ENCODE measurements around the gene FBXL13.
"Not testable (repeated sequence)": the region's sequence is repeated elsewhere in the genome, so short reads cannot be mapped to it uniquely, and the experiment has no call there.

The FBXL13 gene

DNA sequence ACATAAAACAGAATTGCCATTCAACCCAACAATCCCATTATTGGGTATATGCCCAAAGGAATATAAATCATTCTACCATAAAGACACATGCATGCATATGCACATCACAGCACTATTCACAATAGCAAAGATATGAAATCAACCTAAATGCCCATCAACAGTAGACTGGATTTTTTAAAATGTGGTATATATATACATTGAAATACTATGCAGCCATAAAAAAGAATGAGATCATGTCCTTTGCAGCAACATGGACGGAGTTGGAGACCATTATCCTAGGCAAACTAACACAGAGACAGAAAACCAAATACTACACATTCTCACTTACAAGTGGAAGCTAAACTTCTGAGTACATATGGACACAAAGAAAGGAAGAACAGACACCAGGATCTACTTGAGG lies 51.0 kb downstream of the FBXL13 start:
- not testable (repeated sequence) for DNase-seq (ENCODE audit: low spot score)

DNA sequence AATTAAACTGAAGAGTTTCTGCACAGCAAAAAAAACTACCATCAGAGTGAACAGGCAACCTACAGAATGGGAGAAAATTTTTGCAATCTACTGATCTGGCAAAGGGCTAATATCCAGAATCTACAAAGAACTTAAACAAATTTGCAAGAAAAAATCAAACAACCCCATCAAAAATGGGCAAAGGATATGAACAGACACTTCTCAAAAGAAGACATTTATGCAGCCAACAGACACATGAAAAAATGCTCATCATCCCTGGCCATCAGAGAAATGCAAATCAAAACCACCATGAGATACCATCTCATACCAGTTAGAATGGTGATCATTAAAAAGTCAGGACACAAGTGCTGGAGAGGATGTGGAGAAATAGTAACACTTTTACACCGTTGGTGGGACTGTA lies 53.1 kb downstream of the FBXL13 start:
- not testable (repeated sequence) for DNase-seq (ENCODE audit: low spot score)

DNA sequence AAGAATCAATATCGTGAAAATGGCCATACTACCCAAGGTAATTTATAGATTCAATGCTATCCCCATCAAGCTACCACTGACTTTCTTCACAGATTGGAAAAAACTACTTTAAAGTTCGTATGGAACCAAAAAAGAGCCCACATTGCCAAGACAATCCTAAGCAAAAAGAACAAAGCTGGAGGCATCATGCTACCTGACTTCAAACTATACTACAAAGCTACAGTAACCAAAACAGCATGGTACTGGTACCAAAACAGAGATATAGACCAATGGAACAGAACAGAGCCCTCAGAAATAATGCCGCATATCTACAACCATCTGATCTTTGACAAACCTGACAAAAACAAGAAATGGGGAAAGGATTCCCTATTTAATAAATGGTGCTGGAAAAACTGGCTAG lies 53.7 kb downstream of the FBXL13 start:
- not testable (repeated sequence) for DNase-seq (ENCODE audit: low spot score)

DNA sequence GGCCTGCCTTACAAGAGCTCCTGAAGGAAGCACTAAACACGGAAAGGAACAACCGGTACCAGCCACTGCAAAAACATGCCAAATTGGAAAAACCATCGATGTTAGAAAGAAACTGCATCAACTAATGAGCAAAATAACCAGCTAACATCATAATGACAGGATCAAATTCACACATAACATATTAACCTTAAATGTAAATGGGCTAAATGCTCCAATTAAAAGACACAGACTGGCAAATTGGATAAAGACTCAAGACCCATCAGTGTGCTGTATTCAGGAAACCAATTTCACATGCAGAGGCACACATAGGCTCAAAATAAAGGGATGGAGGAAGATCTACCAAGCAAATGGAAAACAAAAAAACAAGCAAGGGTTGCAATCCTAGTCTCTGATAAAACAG lies 56.3 kb downstream of the FBXL13 start:
- DNase-seq (ENCODE audit: low spot score): not testable (repeated sequence)

DNA sequence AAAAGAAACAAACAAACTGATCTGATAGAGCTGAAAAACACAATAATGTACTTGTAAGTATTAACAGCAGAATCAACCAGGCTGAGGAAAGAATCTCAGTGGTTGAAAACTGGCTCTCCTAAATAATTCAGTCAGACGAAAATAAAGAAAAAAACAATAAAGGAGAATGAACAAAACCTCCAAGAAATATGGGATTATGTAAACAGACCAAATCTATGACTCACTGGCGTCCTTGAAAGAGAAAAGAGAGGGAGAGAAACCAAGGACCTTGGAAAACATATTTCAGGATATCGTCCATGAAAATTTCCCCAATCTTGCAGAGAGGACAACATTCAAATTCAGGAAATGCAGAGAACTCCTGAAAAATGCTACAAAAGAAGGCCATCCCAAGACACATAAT lies 62.9 kb downstream of the FBXL13 start:
- DNase-seq (ENCODE audit: low spot score): no peak

DNA sequence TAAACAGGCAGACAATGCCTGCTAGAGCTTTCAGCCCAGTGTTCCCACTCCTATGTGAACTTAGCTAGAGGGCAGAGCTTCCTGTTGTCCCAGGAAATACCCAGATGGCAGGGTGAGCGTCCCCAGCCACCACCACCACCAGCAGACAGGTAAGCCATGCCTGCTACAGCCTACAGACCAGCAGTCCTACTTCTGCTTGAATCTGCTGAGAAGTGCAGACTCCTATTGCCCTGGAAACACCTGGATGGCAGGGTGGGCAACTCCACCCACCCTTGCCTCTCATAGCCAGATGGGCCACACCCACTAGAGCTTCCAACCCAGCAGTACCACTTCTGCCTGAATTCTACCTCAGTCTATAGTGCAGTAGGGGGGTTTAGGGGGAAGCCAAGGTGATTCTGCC lies 64.4 kb downstream of the FBXL13 start:
- DNase-seq (ENCODE audit: low spot score): no peak

DNA sequence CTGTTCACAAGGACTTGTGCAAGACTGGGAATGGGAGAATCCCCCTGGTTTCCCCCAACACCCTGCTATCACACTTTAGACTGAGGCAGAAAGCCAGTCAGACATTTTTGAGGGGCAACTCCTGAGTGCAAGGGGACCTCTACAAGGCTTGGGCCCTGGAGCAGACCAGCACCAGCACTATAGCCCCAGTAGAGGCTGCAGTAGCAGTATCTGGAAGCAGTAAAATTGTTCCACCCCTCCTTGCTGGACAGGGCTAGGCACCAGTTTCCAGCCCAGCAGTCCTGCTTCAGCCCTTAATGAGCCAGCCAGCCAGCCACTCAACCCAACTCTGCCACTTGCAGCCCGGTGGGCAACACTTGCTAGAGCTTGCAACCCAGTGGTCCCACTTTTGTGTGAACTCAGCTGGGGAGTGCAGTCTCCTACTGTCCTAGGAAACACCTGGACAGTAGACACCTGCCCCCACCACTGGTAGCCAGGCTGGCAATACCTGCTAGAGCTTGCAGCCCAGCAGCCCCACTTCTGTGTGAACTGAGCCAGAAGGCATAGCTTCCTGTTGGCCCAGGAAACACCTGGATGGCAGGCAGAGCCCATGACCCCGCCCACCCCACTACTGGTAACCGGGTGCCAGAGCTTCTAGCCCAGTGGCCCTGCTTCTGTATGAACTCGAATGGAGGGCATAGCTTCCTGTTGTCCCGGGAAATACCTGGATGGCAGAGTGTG lies 65.0 kb downstream of the FBXL13 start:
- DNase-seq (ENCODE audit: low spot score): no peak

DNA sequence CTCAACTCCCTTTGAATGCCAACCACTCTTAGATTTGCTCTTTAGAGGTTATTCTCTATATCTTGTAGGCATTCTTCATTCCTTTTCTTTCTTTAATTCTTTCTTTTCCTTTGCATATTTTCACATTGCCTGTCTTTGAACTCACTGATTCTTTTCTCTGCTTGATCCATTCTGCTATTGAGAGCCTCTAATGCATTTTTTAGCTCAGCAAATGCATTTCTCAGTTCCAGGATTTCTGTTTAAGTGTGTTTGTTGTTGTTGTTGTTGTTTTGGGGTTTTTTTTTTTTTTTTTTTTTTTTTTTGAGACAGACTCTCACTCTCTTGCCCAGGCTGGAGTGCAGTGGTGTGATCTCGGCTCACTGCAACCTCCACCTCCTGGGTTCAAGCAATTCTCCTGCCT lies 71.6 kb downstream of the FBXL13 start:
- DNase-seq (ENCODE audit: low spot score): no peak

DNA sequence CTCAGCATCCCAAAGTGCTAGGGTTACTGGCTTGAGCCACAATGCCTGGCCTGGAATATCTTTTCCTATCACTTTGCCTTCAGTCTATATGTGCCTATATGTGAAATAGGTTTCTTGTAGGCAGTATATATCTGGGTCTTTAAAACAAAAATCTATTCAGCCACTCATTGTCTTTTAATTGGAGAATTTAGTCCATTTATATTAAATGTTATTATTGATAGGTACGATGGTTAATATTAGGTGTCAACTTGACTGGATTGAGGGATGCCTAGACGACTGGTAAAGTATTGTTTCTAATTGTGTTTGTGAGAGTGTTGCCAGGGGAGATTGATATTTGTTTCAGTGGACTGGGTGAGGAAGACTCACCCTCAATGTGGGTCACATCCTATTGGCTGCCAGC lies 73.4 kb downstream of the FBXL13 start:
- DNase-seq (ENCODE audit: low spot score): no peak

DNA sequence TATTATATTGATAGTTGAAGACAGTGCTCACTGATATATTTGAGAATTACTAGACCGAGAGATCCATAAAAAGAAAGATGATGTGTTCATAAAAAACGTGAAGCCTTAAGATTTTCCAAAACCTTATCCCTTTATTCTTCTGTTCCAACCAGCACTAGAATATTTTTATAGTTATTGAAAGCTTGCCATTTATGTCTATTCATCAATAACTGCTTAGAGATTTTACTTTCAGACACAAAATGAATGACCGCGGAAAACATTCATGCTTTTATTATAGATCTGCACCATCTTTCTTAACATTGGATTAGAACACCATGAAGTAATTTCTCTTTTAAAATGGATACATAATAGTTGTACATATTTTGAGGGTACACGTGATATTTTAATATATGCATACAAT lies 77.6 kb downstream of the FBXL13 start:
- no peak for DNase-seq (ENCODE audit: low spot score)

DNA sequence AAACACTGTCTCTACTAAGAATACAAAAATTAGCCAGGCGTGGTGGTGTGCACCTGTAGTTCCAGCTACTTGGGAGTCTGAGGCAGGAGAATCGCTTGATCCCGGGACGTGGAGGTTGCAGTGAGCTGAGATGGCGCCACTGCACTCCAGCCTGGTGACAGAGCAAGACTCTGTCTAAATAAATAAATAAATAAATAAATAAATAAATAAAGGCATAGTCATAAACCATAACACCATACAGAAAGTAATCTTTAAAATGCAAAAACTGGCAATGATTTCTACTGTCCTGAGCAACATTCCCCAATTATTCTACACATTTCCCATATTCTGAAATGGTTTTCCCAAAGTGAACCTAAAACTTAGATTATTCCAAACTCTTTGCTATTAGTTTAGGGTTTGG lies 79.0 kb downstream of the FBXL13 start:
- DNase-seq (ENCODE audit: low spot score): not testable (repeated sequence)

DNA sequence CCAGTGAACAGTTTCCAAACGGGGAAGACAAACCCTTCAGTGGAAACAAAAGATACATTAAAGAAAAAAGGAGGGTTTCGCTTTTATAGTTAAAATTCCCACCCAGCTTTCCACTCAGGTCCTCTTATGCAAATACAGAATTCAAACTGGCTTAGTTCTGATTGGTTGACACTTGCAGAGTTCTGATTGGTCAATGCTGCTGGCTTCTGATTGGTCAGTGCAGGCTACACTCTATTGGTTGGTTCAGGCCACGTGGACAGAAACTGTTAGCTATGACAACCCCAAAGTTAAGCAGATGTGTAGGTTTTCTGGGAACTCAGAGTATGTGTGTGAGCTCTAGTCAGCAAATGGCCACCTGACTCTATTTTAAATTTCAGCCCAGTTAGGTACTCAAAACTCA lies 80.0 kb downstream of the FBXL13 start:
- no peak for DNase-seq (ENCODE audit: low spot score)

DNA sequence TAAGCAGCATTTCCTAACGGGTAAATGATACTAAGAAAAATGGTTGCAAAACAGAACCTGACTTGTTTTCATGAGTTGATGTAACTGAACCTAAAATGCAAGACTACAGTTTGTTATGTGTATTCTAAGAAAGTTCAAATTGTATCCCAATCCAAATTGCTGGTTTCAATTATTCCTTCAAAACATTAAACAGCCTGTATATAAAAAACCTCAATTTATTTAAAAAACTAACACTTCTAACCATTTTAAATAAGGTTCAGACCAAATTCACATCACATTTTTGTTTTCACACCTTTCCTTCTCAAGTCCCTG lies 80.9 kb downstream of the FBXL13 start:
- DNase-seq (ENCODE audit: low spot score): no peak

DNA sequence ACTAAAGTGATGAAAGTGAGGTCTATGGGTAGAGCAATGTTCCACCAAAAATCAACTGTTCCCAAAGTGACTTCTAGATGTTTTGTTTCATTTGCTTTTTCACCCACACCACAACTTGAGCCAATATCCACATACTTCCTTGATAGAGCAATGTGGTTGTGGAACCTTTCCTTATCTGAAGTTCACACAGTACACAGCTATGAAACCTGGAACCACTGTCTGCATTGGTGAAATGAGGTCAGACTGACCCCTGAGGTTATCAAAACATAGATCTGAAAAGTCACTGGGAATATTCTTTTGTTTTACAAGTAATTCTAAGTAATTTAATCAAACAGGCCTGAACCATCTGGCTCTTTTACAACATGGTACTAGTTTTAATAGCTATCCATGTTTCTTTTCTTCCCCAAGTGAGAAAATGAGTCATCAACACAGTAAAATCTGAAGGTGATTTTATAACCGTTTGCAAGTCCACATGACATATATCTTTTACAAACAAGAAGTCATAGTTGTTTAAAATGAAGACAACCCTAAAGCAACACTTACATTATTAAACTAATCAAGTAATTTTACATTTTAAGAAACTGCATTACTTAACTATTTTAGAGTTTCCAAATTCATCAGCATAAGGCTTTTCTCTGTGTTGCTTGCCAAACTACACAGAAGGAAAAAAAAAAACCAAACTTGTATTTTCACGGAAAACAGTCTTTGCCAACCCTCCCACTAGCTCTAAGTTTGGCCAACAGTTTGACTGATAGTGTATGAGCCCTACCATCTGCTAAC lies 81.5 kb downstream of the FBXL13 start:
- DNase-seq (ENCODE audit: low spot score): peak; percentile 60

DNA sequence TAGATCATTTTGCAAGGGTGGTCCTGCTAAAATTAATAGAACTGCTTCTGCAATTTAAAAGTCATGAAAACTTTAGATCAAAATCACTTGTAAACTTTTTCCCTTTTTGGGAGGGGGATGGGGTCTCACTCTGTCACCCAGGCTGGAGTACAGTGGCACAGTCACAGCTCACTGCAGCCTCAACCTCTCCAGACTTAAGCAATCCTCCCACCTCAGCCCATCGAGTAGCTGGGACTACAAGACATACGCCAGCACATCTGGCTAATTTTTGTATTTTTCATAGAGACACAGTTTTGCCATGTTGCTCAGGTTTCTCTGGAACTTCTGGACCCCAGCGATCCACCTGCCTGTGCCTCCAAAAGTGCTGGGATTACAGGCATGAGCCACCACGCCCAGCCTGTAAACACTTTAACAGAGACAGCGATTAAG lies 82.1 kb downstream of the FBXL13 start:
- no peak for DNase-seq (ENCODE audit: low spot score)

DNA sequence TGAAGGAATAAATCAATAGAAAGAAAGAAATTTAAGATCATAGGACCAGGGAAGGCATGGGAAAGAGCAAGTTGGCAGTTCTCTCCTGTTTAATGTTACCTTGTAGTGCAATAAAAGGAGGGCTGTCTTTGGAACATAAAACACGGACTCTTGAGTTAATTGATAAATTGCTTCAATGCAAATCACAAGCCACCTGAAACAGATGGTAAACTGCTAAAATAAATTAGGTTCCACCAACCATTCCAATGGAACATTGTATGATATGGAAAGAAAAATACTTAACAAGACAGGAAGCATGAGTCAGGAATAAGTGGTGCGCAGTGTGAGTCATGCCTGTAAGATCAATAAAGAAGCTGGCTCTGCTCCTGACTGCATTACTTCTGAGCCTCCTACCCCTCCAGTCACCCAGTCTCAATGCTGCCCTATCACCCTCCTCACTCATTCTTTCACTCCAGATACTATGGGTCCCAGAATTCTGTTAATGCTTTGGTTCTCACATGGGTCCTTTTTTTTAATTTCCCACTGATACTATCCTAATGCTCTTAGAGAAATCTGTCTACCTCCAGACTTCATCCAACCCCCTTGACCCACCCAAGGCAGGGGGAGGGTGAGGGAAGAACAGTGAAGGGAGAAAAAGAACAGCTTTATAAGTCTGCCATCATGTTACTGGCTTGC lies 82.9 kb downstream of the FBXL13 start:
- peak; percentile 21 for DNase-seq (ENCODE audit: low spot score)

DNA sequence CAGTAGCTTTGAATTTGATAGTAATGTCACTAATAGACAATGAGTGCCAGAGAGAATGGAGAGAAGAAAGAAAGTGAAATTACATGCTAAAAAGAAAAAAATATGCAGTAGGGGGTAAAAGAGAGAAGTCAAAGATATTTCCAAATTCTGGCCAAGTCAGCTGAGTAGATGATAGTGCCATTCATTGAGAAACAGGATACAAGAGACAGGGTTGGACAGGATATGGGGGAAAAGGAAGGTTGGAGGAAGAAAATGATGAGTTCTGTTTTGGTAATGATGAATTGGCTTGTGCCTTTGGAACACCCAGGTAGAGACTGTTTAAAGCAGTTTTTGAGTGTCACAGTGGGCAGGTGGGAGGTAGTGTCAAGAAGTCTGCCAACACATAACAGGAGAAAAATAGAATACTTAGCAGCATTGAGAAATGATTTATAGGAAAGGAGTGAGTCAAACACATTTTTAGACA lies 83.5 kb downstream of the FBXL13 start:
- no peak for DNase-seq (ENCODE audit: low spot score)

DNA sequence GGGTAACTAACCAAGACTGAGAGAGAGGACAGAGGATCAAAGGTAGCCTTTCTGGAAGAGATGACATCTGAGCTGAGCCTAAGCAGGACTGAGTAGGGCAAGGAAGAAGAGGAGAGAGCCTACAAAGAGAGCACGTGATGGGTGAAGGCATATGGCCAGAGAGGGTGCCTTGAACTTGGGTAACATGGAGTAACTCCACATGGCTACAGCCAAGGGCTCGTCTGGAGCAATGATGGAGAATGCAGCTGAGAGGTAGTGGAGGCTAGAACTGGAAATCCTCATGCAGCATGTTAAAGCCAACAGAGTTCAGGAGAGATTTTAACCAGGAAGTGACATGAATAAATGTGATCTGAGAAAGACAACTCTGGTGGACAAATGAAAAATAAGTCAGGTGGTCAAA lies 84.0 kb downstream of the FBXL13 start:
- DNase-seq (ENCODE audit: low spot score): no peak

DNA sequence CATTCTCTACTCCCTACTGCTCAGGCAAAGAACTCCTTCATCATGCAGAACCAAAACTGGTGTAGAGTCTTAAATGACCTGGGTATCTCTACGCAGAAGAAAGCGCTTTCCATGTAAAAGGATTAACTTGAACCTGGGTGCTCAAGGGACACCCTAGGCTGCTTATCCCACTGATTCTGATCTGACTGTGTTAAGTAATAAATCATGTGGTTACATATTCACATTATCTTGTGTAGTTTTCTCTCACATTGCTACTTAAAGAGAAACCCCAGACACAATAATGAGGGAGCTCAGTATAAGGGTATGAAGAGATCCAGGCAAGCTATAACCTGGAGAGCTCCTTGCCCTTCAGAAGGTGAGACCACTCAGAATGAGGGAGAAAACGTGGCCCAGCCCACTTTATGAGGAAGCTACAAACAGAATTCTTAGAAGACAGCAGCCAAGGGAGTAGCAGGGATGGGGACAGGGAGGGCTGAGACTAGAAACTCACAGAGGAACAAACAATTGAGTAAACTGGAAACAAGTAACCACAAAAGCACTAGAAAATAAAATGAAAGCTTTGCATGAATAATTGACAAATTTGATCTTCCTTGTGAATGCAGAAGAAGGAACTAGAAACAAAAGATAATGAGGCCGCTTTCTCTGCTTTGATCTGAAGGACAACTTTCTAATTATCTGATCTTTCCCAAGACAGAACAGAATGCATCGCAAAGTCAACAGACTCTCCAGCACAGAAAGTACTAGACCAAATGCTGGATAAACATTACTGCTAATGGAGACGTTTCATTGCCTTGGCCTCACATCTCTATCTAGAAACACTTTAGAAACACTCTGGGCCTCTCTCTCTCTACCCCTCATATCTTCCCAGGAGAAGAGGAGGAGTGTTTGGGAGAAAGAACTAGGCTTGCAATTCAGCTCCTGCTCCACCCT lies 85.7 kb downstream of the FBXL13 start:
- DNase-seq (ENCODE audit: low spot score): no peak

DNA sequence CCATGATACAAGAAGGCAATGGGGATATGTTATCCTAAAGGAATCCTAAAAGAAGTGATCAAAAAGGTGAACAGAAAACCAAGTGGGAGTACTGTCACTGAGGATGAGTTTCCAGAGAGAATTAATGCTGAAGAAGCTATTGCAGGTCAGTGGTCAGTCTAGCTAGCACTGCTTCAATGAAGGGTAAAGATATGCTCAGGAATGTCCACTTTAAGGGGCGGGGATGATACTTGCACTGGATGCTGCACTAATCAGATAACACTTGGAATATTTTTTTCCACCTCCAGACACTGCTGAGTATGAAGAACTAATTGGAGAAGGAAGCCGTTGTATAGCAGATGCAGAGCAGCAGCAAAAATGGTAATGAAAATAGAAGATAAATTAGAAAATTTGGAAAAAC lies 86.5 kb downstream of the FBXL13 start:
- DNase-seq (ENCODE audit: low spot score): no peak

DNA sequence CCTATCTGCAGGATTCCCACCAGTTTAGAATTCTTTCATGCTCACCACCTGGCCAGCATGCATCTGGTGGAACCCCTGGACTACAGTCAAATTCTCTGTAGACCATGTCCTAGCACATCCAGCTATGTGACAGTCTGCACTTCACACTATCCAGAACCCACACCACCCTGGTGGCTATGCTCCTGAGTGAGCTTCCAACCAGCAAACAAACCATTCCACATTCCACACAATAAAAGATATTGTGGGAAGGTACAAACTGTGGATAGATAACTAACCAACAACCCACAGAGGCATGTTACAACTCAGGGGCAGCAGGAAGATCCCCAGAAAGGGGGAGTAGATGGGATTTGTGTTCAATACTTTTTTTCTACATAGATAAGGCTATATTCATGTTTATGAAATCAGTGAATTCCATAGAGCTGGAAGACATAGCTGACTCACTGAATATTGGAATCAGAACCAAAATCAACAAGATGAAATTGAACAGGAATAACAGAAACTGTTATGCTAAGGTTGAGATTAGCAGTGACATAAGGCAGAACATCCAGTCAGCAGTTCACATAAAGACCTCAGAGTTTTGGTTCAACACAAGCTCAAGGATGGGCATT lies 89.3 kb downstream of the FBXL13 start:
- DNase-seq (ENCODE audit: low spot score): no peak

All from SK-N-DZ (cell line).